ENCODE measurements around the gene CFAP298.
"Not testable (repeated sequence)": the region's sequence is repeated elsewhere in the genome, so short reads cannot be mapped to it uniquely, and the experiment has no call there.

Gene CFAP298

DNA sequence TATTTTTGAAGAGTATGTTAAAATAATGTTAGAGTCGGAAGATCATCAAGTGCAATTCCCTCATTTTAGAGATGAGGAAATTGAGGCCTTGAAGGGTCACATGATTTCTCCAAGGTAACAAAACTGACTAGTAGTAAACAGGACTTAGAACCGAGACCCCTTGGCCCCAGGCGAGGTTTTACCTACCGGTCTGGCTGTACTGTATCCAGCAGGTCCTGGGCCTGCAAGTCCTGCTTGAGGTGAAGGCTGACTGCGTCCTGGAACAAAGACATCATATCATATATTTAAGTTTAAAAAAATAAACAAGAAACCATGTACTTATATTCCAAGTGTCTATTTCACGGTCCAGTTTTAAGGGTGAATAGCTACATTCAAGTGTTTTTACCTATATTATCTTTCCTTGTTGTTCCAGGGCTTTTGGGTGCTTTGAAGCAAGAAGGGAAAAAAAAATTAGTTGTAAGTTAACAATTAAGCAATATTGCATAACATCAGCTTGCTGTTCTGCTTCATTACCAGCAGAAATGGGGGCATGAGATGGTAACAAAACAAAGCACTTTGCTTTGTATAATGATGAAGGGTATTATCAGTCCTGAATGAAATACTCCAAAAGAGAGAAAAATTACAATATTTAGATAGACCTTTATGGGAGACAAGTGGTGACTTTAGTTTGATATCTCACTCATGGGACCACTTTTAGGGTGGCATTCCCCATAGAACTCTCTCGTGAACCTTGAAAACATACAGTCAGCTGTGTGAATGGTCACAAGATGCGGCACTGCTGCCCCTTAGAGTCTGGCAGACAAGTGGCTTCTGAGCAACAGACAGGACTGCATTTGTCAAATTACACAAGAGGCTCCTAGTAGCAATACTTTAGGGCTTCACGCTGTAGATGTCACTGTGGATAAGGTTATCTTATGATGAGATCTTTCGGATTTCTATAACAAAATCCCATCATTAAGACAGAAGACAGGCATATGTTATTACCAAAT, 29.8 kb upstream of the CFAP298 start:
- no peaks in the 10 kb centered on the region for H3K9me3 ChIP-seq (ENCODE audit: control insufficient read depth, insufficient read depth, low read depth, low read length)
- peaks cover 26 to 44% of the 10 kb centered on the region in 2 experiments for H3K36me3 ChIP-seq (ENCODE audit: control insufficient read depth in 2 of 2, insufficient read depth in 1 of 2, low read length in 2 of 2)
- no peak overlapping the region for H3K27ac ChIP-seq (ENCODE audit: extremely low read depth, low read depth, low read length)
- CTCF ChIA-PET: interaction anchor here (1.0 to 1.4 kb wide), 4 partner anchors 10 to 41 kb away, joined by 3 to 8 read pairs (median 4); no protein-coding TSS in a partner anchor
- no peaks in the 10 kb centered on the region for H3K4me1 ChIP-seq (ENCODE audit: control insufficient read depth, insufficient read depth, low read length)
- no peak for TF ChIP-seq ZNF521 (tag by site-specific recombination; IDR thresholded peaks at IDR 0.05)
- no peak for TF ChIP-seq TCF7L2 (IDR thresholded peaks at IDR 0.05; ENCODE audit: borderline replicate concordance, low read depth, low read length)
- no peak for TF ChIP-seq PRDM10 (tag by site-specific recombination; IDR thresholded peaks at IDR 0.05)
- TF ChIP-seq YY1 (tag by site-specific recombination; IDR thresholded peaks at IDR 0.05): no peak
- no peak for TF ChIP-seq PRDM1 (tag by site-specific recombination; IDR thresholded peaks at IDR 0.05)
- TF ChIP-seq RBAK (tag by site-specific recombination; IDR thresholded peaks at IDR 0.05): no peak
- no peak for TF ChIP-seq ZNF704 (tag by site-specific recombination; IDR thresholded peaks at IDR 0.05)
- TF ChIP-seq, protein P1, sequence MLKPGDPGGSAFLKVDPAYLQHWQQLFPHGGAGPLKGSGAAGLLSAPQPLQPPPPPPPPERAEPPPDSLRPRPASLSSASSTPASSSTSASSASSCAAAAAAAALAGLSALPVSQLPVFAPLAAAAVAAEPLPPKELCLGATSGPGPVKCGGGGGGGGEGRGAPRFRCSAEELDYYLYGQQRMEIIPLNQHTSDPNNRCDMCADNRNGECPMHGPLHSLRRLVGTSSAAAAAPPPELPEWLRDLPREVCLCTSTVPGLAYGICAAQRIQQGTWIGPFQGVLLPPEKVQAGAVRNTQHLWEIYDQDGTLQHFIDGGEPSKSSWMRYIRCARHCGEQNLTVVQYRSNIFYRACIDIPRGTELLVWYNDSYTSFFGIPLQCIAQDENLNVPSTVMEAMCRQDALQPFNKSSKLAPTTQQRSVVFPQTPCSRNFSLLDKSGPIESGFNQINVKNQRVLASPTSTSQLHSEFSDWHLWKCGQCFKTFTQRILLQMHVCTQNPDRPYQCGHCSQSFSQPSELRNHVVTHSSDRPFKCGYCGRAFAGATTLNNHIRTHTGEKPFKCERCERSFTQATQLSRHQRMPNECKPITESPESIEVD (tag by site-specific recombination; IDR thresholded peaks at IDR 0.05): no peak
- TF ChIP-seq ZFP69B (tag by site-specific recombination; IDR thresholded peaks at IDR 0.05): no peak
- no peak for TF ChIP-seq AEBP2 (tag by site-specific recombination; IDR thresholded peaks at IDR 0.05; ENCODE audit: borderline replicate concordance)
- H3K4me3 ChIP-seq (ENCODE audit: low read depth, low read length): no peak overlapping the region
- POLR2A ChIA-PET: no interaction called here

DNA sequence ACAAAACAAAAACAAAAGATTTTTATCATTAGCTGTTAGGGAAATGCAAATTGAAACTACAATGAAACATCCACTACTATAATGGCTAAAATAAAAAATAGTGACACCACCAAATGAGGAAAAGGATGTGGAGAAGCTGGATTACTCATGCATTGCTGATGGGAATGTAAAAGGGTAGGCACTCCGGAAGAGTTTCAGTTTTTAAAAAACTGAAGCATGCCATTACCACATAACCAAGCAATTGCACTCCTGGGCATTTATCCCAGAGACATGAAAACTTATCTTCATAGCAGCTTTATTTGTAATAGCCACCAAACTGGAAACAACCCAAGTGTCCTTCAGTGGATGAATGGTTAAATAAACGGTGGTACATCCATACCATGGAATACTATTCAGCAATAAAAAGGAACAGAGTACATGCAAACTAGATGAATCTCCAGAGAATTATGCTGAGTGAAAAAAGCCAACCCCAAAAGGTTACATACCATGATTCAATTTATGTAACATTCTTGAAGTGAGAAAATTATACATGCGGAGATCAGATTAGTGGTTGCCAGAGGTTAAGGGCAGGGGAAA, 14.5 kb upstream of the CFAP298 start:
- CTCF ChIA-PET: interaction anchor here (0.6 to 0.8 kb wide), 2 partner anchors 9 to 411 kb away, joined by 3 read pairs; no protein-coding TSS in a partner anchor
- Histone ChIP-seq H3K4me1 (ENCODE audit: control insufficient read depth, insufficient read depth, low read length) (0 out of 2 replicates have a peak, but pooled peaks cover 3% of the 10 kb centered on the region), H3K9me3 (ENCODE audit: control insufficient read depth, insufficient read depth, low read depth, low read length) (no peaks in the 10 kb centered on the region), H3K36me3 (ENCODE audit: control insufficient read depth in 2 of 2, insufficient read depth in 1 of 2, low read length in 2 of 2) (peaks cover 0 to 21% of the 10 kb centered on the region in 2 experiments; a peak in 1 of 3 replicates), H3K27ac (ENCODE audit: extremely low read depth, low read depth, low read length) (no peak overlapping the region), H3K4me3 (ENCODE audit: low read depth, low read length) (no peak overlapping the region)
- TF ChIP-seq ZNF184 (tag by site-specific recombination; IDR thresholded peaks at IDR 0.05): no peak
- TF ChIP-seq ZNF701 (tag by site-specific recombination; IDR thresholded peaks at IDR 0.05): no peak
- TF ChIP-seq ELK4 (IDR thresholded peaks at IDR 0.05; ENCODE audit: borderline replicate concordance, low read depth, low read length): no peak
- no peak for TF ChIP-seq ZNF561 (tag by site-specific recombination; IDR thresholded peaks at IDR 0.05; ENCODE audit: borderline replicate concordance)
- peak; percentile 78 for TF ChIP-seq ZNF146 (tag by site-specific recombination; IDR thresholded peaks at IDR 0.05)
- TF ChIP-seq, protein P2, sequence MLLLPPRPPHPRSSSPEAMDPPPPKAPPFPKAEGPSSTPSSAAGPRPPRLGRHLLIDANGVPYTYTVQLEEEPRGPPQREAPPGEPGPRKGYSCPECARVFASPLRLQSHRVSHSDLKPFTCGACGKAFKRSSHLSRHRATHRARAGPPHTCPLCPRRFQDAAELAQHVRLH (tag by site-specific recombination; IDR thresholded peaks at IDR 0.05): peak; percentile 42; the same call in 1 of the 2 replicates
- no peak for TF ChIP-seq ZNF777 (tag by site-specific recombination; IDR thresholded peaks at IDR 0.05; ENCODE audit: borderline replicate concordance)
- POLR2A ChIA-PET: interaction anchor here (1.2 kb wide), 1 partner anchor 14 kb away, joined by 3 read pairs; the partner anchor contains the start of gene CFAP298

GRCh38 chr21:32618218-32618617, 6.0 kb upstream of the CFAP298 start:
- POLR2A ChIA-PET; H3K4me3 ChIP-seq (ENCODE audit: low read depth, low read length); H3K27ac ChIP-seq (ENCODE audit: extremely low read depth, low read depth, low read length); H3K9me3 ChIP-seq (ENCODE audit: control insufficient read depth, insufficient read depth, low read depth, low read length); CTCF ChIA-PET; H3K36me3 ChIP-seq (ENCODE audit: control insufficient read depth in 2 of 2, insufficient read depth in 1 of 2, low read length in 2 of 2); H3K4me1 ChIP-seq (ENCODE audit: control insufficient read depth, insufficient read depth, low read length): not testable (repeated sequence)
